C4-2B (cell line): ENCODE measurements around the gene TMEM59.

Experiments
- ZFX ChIP-seq: fragments of 450-650 bp; IDR thresholded peaks from 2 replicates; pipeline ENCODE4 v1.6.1; 2017
- TF ChIP-seq, protein P1 (sequence below): fragments of 450-650 bp; conservative IDR thresholded peaks from 2 replicates; pipeline ENCODE4 v1.5.1; 2017; ENCODE audit warnings: mild to moderate bottlenecking

DNA sequence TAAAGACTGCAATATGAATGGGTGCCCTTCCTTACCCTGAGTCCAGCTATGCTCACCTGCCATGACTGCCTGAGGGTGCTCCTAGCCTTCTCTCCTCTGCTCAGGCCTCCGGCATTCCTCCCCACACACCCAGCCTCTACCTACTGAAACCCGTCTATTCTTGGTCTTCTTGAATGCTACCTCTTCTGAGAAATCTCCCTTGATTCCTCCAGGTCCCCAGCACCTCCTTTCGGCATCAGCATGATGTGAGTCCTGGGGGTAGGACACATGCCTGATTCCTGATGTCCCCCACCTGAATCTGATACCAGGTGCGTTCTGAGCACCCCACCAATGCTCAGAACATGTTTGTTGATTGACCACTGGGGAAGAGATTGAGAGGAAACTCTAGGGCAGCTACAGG, 43.6 kb downstream of the TMEM59 start:
- TF ChIP-seq, protein P1, sequence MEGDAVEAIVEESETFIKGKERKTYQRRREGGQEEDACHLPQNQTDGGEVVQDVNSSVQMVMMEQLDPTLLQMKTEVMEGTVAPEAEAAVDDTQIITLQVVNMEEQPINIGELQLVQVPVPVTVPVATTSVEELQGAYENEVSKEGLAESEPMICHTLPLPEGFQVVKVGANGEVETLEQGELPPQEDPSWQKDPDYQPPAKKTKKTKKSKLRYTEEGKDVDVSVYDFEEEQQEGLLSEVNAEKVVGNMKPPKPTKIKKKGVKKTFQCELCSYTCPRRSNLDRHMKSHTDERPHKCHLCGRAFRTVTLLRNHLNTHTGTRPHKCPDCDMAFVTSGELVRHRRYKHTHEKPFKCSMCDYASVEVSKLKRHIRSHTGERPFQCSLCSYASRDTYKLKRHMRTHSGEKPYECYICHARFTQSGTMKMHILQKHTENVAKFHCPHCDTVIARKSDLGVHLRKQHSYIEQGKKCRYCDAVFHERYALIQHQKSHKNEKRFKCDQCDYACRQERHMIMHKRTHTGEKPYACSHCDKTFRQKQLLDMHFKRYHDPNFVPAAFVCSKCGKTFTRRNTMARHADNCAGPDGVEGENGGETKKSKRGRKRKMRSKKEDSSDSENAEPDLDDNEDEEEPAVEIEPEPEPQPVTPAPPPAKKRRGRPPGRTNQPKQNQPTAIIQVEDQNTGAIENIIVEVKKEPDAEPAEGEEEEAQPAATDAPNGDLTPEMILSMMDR = no peak
- no peak for TF ChIP-seq ZFX
